Colonic mucosa (tissue), 4 donors: ENCODE measurements around the gene GRIK4. TPM values are rescaled to one million over a fixed set of nuclear protein-coding genes. Genes with fewer than 3 reads are reported as not detected.

Experiments used
- DNase-seq: peaks from one replicate; pipeline ENCODE4 v3.0.0-alpha.2; 2020
- H3K27ac ChIP-seq: fragments of 200-600 bp; one replicate; pipeline ENCODE4 v1.8.0; 2021
- H3K27me3 ChIP-seq: fragments of 200-600 bp; one replicate; pipeline ENCODE4 v1.8.0; 2021
- H3K36me3 ChIP-seq: fragments of 200-600 bp; one replicate; pipeline ENCODE4 v1.8.0; 2021
- H3K4me1 ChIP-seq: fragments of 200-600 bp; one replicate; pipeline ENCODE4 v1.8.0; 2021; ENCODE audit warnings: mild to moderate bottlenecking
- H3K4me3 ChIP-seq: fragments of 200-600 bp; one replicate; pipeline ENCODE4 v1.8.0; 2021
- H3K9ac ChIP-seq, 2 donors: one replicate each; pipeline ENCODE4 v1.7.0; 2013; ENCODE audit warnings: control low read depth in 2 of 2, low read depth in 2 of 2, low read length in 2 of 2
- H3K9me3 ChIP-seq: fragments of 200-600 bp; one replicate; pipeline ENCODE4 v1.8.0; 2021
- intact Hi-C: fragments of 100-400 bp; cut with DNase I; formaldehyde crosslinking; loops from one replicate; pipeline ENCODE4 v1.14.1; 2022
- total RNA-seq, 2 donors: library from RNA; stranded (reverse); fragmentation: NEBNext Ultra II Directional in 1 of 2; extraction: Animal tissue kit (Norgen Biotek cat#: 25700) in 1 of 2; gene quantifications; one replicate each; pipeline ENCODE4 v1.2.1, GENCODE V29; 2021
- TF ChIP-seq, protein P1 (sequence below): fragments of 200-600 bp; IDR thresholded peaks from one replicate; pipeline ENCODE4 v1.8.0; 2022; ENCODE audit warnings: antibody characterized with exemption, mild to moderate bottlenecking
- donor health status: healthy.
- donor health status: DM: no; HTN: no; CAD: no.
- donor health status: DM: no; HTN: no; CAD: no.

The GRIK4 gene
- total RNA-seq, 2 donors from 2014 or later = 0.10 to 0.21 TPM

DNA sequence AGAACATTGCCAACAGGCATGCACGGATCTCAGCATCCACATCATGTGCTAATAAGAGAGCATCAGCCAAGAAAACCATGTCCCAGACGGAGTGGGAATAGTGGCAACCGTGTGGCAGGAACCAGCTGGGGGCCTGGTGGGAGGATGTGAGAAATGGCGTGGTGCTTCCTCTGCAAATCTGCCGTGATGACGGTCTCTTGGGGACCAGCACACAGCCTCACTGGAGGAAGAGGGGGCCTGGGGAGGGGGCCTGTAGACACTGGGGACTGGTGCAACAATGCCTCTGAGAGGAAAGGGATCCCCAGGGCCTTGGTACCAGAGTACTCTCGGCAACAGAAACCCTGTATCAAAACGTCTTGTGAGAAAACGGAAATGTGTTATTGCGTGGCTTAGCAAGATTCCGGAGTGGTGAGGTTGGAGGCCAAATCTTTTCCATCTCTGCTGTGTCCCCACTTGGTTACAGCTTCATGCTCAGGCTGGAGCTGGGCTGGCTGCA is 358.0 kb downstream of the GRIK4 start:
- H3K4me3 ChIP-seq = no peak overlapping the region
- DNase-seq = no peak
- H3K27me3 ChIP-seq = no peaks in the 10 kb centered on the region
- H3K9me3 ChIP-seq = no peaks in the 10 kb centered on the region
- H3K36me3 ChIP-seq = no peaks in the 10 kb centered on the region
- no peak overlapping the region for H3K9ac ChIP-seq
- TF ChIP-seq, protein P1, sequence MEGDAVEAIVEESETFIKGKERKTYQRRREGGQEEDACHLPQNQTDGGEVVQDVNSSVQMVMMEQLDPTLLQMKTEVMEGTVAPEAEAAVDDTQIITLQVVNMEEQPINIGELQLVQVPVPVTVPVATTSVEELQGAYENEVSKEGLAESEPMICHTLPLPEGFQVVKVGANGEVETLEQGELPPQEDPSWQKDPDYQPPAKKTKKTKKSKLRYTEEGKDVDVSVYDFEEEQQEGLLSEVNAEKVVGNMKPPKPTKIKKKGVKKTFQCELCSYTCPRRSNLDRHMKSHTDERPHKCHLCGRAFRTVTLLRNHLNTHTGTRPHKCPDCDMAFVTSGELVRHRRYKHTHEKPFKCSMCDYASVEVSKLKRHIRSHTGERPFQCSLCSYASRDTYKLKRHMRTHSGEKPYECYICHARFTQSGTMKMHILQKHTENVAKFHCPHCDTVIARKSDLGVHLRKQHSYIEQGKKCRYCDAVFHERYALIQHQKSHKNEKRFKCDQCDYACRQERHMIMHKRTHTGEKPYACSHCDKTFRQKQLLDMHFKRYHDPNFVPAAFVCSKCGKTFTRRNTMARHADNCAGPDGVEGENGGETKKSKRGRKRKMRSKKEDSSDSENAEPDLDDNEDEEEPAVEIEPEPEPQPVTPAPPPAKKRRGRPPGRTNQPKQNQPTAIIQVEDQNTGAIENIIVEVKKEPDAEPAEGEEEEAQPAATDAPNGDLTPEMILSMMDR = no peak
- H3K27ac ChIP-seq = no peak overlapping the region
- no peaks in the 10 kb centered on the region for H3K4me1 ChIP-seq
- intact Hi-C loops = no loop called here

DNA sequence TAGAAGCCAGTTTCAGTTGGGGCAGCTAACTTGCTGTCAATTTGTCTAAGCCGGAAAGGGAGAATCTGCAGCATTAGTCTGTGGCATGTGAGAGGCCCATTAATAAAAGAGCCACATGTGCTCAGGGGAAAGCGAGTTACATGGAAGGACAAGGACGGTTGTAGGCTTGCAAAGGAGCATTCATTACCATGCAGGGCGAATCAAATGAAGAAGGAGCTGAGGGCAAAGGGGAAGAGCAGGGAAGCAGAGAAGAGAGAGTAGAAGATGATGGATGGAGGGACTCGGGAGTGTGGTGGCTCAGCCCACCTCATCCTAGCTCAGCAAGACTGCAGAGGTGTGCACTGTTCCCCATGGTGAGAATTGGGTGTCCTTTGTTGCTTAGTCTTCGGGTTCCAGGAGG is 359.6 kb downstream of the GRIK4 start:
- H3K36me3 ChIP-seq = no peaks in the 10 kb centered on the region
- no peak overlapping the region for H3K9ac ChIP-seq
- H3K4me1 ChIP-seq = no peaks in the 10 kb centered on the region
- no peak overlapping the region for H3K4me3 ChIP-seq
- no peak for DNase-seq
- H3K27me3 ChIP-seq = no peaks in the 10 kb centered on the region
- no peak overlapping the region for H3K27ac ChIP-seq
- intact Hi-C loops = no loop called here
- H3K9me3 ChIP-seq = no peaks in the 10 kb centered on the region
- TF ChIP-seq, protein P1 = no peak

DNA sequence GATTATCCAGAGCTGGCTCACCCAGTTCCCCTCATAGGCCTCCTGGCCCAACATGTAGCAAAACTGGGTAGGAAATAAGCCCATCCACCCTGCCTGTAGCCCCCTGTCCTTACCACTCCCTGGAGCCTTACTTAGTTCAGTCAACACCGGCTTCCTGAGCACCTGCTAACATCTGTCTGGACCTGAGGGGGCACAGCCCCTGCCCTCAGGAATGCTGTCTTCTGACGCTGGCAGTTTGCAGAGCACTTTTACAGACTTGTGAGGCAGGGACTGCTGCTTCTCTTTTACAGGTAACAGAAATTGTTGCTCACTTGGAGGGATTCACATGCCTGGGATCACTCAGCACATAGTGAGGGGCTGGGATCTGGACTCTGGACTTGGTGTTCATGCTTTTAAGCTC is 360.4 kb downstream of the GRIK4 start:
- no peak for DNase-seq
- H3K4me3 ChIP-seq = no peak overlapping the region
- intact Hi-C loops = no loop called here
- TF ChIP-seq, protein P1 = no peak
- H3K9ac ChIP-seq = no peak overlapping the region
- H3K27me3 ChIP-seq = no peaks in the 10 kb centered on the region
- H3K27ac ChIP-seq = no peak overlapping the region
- no peaks in the 10 kb centered on the region for H3K4me1 ChIP-seq
- H3K36me3 ChIP-seq = no peaks in the 10 kb centered on the region
- H3K9me3 ChIP-seq = no peaks in the 10 kb centered on the region

DNA sequence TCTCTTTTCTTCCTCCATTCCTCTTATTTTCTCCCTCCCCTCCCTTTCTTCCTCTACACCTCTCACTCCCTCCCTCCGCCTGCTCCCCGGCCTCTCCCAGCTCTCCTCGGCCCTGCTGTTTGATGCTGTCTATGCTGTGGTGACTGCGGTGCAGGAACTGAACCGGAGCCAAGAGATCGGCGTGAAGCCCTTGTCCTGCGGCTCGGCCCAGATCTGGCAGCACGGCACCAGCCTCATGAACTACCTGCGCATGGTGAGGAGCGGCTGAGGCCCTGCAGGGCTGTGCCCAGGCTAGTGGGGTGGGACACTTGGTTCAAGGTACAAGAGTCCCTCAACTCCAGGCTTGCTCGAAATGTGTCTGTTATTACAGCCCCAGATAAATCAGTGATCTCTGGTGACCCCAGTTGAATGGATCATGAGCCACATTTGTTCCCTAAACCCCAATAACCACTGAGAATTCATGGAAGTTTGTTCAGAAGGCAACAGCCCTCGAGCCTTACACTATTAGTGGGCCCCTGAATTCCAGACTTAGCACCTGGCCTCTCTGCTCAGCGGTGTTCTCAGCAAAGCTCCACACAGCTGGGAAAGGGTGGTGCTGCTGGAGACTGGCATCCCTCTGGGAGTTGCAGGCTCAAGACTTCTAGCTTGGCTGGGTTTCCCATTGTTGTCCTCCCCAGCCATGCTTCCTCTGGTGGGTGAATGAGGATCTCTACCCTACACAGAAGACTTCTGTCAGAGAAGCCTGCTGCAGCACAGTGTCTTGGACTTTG is 362.6 kb downstream of the GRIK4 start:
- Histone ChIP-seq H3K36me3 (no peaks in the 10 kb centered on the region), H3K4me3 (no peak overlapping the region), H3K27me3 (no peaks in the 10 kb centered on the region), H3K27ac (no peak overlapping the region), H3K9ac (no peak overlapping the region), H3K4me1 (no peaks in the 10 kb centered on the region), H3K9me3 (no peaks in the 10 kb centered on the region)
- TF ChIP-seq, protein P1 = no peak
- no peak for DNase-seq
- intact Hi-C loops = no loop called here

DNA sequence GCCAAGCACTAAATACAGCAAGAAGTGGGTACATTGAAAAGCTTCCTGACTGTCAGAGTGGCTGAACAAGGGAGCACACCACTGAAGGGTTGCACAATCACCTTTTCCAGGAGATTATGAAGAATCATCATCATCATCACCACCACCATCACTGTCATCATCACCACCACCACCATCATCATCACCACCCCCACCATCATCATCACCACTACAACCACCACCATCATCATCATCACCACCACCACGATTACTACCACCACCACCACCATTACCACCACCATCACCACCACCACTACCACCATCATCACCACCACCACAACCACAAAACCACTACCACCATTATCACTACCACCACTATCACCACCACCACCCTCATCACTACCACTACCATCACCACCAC is 364.4 kb downstream of the GRIK4 start:
- DNase-seq = no peak
- no peak overlapping the region for H3K9ac ChIP-seq

More for the DNA sequence above, 364.4 kb downstream of the GRIK4 start:
- Histone ChIP-seq H3K4me1 (no peaks in the 10 kb centered on the region), H3K4me3 (no peak overlapping the region), H3K9me3 (no peaks in the 10 kb centered on the region), H3K27ac (no peak overlapping the region), H3K36me3 (no peaks in the 10 kb centered on the region), H3K27me3 (no peaks in the 10 kb centered on the region)
- intact Hi-C loops = no loop called here
- TF ChIP-seq, protein P1 = no peak
